Activated CD8-positive, alpha-beta memory T cell treated with anti-CD3 and anti-CD28 coated beads for 48 hours (primary cell): ENCODE data around the gene SLC6A3.

Experiments used
- DNase-seq, 3 experiments: peaks; one replicate each; pipeline ENCODE4 v3.0.0-alpha.2; 2020; ENCODE audit warnings: low read depth in 2 of 3, low spot score in 2 of 3

The SLC6A3 gene

DNA sequence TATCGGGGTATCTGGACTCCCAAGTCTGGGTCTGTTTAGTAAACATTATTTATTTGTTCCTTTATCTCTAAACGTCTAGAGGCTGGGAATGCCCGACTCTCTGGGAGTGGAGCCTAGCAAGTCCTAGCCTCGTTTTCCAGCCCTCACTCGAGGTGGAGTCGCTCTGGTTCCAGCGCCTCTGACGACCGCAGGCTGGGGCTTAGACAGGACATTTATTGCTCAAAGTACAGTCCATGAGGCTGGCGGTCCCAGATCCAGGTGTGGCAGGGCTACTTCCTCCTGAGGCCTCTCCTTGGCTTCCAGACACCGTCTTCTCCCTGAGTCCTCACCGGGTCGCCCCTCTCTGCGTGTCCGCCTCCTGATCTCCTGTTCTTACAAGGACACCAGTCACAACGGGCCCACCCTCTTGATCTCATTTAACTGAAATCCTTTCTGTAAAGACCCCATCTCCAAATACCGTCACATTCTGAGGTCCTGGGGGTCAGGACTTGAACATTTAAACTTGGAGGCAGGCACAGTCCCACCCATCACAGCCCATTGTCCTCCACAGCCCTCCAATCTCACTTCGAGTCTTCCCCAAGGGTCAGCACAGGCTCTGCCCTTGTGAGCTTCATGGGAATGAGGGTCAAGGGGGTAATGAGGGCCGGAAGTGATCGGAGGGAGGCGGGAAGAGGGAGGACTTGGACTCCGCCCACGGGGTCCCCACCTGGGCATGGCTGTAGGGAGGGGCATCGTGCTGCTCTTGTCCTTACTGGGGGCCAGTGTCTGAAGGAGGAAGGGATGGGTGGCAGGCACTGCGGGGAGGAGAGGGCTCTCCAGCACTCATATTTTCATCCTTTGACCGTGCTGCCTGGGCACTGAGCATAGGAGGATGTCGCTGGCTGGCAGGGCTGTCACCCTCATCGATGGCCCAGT is 88.1 kb downstream of the SLC6A3 start:
- DNase-seq: no peak

DNA sequence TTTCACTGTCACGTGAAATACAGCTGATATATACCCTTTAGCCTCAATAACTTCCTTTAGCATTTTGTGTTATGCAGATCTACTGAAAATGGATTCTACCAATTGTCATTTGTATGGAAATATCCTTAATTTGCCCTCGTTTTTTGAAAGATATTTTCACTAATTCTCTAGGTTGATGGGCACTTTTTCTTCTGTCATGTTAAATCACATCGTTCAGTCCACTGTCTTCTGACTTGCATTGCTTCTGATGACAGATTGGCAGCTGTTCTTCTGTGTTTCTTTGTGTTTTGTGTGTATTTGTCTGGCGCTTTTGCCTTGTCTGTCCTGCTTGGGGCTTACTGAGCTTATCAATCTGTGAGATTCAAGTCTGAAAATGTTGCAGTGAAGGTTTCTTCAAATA is 90.7 kb downstream of the SLC6A3 start:
- no peak for DNase-seq

DNA sequence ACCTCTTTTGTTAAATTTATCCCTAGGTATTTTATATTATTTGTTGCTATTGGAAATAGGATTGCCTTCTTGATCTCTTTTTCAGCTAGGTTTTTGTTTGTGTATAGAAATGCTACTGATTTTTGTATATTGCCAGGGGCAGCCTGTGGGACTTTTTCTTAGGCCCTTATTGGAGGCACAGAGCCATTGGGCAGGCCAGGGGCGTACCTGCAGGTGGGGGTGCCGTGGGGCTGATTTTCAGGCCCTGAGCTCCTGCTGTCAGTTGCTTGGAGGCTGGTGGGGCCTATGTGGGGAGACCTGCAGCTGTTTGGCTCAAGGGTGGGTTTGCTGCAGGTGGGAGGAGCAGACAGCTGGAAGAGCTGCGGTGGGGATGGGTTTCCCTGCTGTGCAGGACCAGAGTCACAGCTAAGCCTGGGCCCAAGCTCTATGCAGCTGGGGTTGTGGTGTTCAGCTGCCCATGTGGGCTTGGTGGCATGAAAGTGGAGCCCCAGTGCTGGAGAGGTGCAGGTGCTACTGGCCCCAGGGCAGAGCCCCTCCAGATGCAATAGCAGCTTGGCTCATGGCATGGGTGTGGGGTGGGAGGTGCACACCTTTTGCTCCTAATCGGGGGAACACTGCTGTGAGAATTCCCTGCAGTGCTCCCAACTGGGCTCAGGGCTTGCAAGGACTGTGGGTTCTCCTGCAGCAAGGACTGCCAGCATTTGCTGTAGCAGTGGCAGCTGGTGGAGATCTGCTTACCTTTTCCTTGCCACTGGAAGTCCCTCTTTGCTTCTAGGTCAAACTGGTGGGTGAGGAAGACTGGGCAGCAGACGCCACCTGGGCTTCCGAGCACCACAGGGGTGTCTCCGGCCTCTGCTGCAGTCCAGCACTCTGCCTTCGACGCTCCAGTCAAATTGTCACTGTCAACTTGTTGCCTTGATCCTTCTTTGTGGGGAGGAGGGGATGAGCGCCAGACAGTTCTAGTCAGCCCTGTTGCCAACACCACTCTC is 92.7 kb downstream of the SLC6A3 start:
- no peak for DNase-seq

- DNase-seq: no peak
These were observed 94.1 kb downstream of the SLC6A3 start for GRCh38 chr5:1351156-1351555.

DNA sequence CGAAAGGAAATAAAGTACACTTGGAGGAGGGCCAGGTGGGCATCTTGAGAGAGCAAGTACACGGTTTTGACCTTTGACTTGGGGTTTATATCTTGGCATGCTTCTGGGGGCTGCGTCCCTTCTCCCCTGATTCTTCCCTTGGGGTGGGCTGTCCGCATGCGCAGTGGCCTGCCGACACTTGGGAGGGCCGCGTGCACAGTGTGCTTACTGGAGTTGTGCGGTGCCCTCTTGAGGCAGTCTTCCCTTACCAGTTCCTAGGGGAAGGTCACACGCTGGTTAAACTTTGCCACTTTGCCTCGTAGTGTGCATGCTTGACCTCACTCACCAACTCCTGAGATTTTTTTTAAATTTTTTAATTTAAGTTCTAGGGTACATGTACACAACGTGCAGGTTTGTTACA is 96.0 kb downstream of the SLC6A3 start:
- DNase-seq: no peak

DNA sequence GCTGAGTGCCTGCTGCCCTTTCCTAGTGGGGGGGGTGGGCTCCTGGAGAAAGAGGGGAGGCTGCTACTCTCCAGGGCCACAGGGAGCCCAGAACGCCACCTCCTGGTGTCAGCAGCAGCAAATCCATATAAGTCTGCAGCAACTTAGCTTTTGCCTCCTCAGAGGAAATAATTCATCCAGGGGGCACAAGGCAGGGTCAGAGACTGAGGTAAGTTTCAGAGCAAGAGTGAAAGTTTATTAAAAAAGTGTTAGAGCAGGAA is 96.3 kb downstream of the SLC6A3 start:
- no peak for DNase-seq

DNA sequence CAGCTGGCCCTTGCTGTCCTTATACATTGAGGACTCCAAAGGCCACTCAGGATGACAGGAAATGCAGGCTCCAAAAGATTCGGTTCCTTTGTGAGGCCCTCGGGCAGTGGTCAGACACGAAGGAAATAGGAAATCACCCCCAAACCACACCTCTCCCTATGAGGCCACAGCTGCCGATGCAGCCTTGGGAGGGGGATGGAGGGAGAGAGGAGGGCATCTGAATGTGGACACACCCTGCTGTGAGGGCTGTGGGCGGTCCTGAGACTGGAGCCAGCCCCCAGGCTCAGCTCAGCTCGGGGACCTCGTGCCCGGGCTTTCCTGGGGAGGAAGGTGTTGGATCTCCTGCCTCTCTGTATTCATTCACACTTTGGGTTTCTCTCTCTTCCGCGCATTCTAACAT is 97.7 kb downstream of the SLC6A3 start:
- no peak for DNase-seq

GRCh38 chr5:1346627-1347440 is 98.4 kb downstream of the SLC6A3 start:
- DNase-seq: no peak

DNA sequence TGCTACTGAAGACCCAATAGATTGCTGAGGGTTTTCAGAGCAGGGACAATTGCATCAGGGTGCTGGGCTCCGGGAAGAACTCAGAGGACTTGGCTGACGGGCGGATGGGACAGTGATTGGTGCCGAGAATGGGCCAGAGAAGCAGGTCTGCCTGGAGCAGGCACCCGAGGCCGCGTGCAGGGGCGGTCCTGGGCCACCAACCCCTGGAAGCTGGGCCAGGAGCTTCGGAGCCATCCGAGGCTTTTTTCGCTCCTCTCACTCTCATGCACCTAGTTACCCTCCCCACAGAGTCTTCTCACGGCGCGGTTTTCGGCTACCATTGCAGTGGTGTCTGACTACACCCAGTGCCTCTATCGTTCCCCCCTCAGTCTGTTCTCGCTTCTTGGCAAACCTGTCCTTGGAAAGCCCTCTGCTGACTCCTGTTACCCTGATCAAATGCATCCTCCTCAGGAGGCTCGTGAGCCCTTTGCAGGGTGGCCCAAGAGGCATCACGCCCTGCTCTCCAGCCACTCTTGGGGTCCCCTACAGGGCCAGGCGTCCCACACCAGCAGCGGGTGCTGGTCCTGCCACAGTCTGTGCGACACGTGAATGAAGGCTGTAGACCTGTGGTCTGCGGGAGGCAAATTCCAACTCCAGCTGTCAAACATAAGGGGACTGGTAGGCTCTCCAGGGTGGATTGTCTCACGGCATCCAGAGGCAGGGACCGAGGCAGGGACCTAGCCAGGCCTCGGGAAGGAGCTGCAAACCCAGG is 99.2 kb downstream of the SLC6A3 start:
- no peak for DNase-seq

- DNase-seq: peak; percentile 63 to 84 (median 69)
These were observed 100.0 kb downstream of the SLC6A3 start, which contains the start of gene CLPTM1L for GRCh38 chr5:1344975-1345838. Gene CLPTM1L, minus strand, starts transcription at chr5:1345099. Its CDS starts 258 bp downstream, at chr5:1344841.

DNA sequence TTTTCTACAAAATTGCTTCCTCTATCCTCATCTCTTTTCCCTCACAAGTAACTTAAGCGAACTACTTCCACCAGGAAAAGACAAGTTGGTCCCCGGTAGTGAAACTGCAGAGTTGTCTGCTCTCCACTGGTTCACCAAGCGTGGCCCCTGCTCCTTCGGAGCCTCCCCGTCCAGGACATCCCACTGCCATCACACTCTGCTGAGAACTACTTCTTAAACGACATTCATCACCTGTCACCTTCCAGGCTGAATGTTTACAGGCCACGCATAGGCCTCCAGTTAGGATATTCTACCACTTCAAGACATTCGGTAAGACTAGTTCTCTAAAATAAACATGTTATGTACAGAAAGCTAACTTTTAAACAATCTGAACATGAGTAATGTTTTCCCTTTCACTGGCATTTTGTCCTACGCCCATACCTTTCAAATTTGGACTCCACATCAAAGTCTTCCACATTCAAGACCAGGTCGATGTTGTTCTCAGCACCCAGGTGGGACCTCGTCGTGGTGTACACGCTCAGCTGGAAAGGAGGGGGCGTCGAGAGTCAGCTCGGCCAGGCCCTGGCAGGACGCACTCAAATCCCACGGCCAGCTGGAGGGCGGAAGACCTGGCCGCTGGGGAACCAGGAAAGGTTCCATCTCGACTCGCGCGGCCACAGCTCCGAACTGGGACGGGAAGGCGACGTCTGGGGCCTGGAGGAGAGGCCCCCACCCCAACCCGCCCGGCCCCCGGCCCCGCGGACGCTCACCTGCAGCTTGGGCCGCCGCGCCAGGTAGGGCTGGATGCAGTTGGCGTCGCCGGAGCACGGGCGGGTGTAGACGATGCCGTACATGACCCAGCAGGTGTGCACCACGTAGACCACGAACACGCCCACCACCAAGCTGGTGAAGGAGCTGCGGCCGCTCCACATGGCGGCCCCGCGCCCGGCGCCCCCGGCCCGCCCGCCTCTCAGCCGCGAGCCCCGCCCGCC is 101.0 kb downstream of the SLC6A3 start:
- DNase-seq: no peak

- no peak for DNase-seq
These were observed 101.9 kb downstream of the SLC6A3 start for GRCh38 chr5:1343315-1343751.
